H1 (cell line): ENCODE measurements around the gene ANXA6. TPM values are rescaled to one million over a fixed set of nuclear protein-coding genes. Genes with fewer than 3 reads are reported as not detected.

Source experiments
- CTCF ChIA-PET: fragments of 300-600 bp; sonication (Branson Sonifier 250); formaldehyde crosslinking; loops from one replicate; lab custom pipeline; 2021; ENCODE audit not compliant: partially characterized antibody; lab: Charles Lee
- POLR2A ChIA-PET: fragments of 300-600 bp; sonication (Branson Sonifier 250); formaldehyde crosslinking; loops from one replicate; lab custom pipeline; 2021; ENCODE audit warnings: inconsistent platforms; ENCODE audit not compliant: partially characterized antibody; lab: Charles Lee
- DNase-seq, 2 experiments: peaks; one replicate each; pipeline versions ENCODE4 v3.0.0 to v3.0.0-alpha.2; 2010 to 2022; ENCODE audit warnings: low spot score in 2 of 2, low read depth in 1 of 2, mixed read lengths in 1 of 2
- FAIRE-seq: peaks from 2 replicates; lab custom pipeline; 2011; peaks lifted over from hg19 to GRCh38; lab: Jason Lieb, UNC
- H2AFZ ChIP-seq: 2 replicates; pipeline ENCODE4 v1.8.1; 2012; ENCODE audit warnings: low read length, inconsistent platforms
- H2AK5ac ChIP-seq: 2 replicates; pipeline ENCODE4 v1.6.1; 2013; ENCODE audit warnings: low read depth, low read length
- H2BK120ac ChIP-seq: replicated peaks from 2 replicates; pipeline ENCODE3; 2013; ENCODE audit warnings: low read depth, low read length, inconsistent platforms
- H2BK12ac ChIP-seq: 2 replicates; pipeline ENCODE4 v1.6.1; 2013; ENCODE audit warnings: low read depth, low read length
- H2BK15ac ChIP-seq: 2 replicates; pipeline ENCODE4 v1.6.1; 2013; ENCODE audit warnings: low read length
- H2BK20ac ChIP-seq: 2 replicates; pipeline ENCODE4 v1.6.1; 2013; ENCODE audit warnings: low read length
- H2BK5ac ChIP-seq: 2 replicates; pipeline ENCODE4 v1.6.1; 2013; ENCODE audit warnings: low read depth, low read length
- H3K14ac ChIP-seq: 2 replicates; pipeline ENCODE4 v1.6.1; 2013; ENCODE audit warnings: inconsistent platforms; ENCODE audit not compliant: insufficient read length
- H3K18ac ChIP-seq: 2 replicates; pipeline ENCODE4 v1.6.1; 2013; ENCODE audit warnings: low read length; ENCODE audit errors: extremely low read depth
- H3K23ac ChIP-seq: 2 replicates; pipeline ENCODE4 v1.6.1; 2013; ENCODE audit warnings: inconsistent platforms; ENCODE audit not compliant: insufficient read length
- H3K23me2 ChIP-seq: 2 replicates; pipeline ENCODE4 v1.6.1; 2013; ENCODE audit warnings: low read depth, low read length
- H3K27ac ChIP-seq: 2 replicates; pipeline ENCODE4 v1.6.1; 2011; ENCODE audit warnings: low read depth, low read length, inconsistent platforms
- H3K27me3 ChIP-seq, 4 experiments: replicated peaks in 1 of 4; 1 replicate in 1 of 4; 2 replicates in 3 of 4; pipeline versions ENCODE4 v1.6.1 to v1.8.1; 2011 to 2013; ENCODE audit warnings: low read length in 3 of 4, mild to moderate bottlenecking in 3 of 4, inconsistent platforms in 2 of 4, mixed read lengths in 2 of 4, moderate library complexity in 1 of 4; ENCODE audit not compliant: control insufficient read depth in 3 of 4, insufficient read depth in 3 of 4; ENCODE audit errors: extremely low read depth in 1 of 4
- H3K36me3 ChIP-seq, 4 experiments: 2 replicates each; pipeline versions ENCODE4 v1.6.1 to v1.8.1; 2011 to 2013; ENCODE audit warnings: mild to moderate bottlenecking in 4 of 4, low read length in 3 of 4, moderate library complexity in 2 of 4, control low read depth in 1 of 4, inconsistent platforms in 1 of 4; ENCODE audit not compliant: insufficient read depth in 4 of 4, control insufficient read depth in 2 of 4
- H3K4ac ChIP-seq: replicated peaks from 2 replicates; pipeline ENCODE3; 2013; ENCODE audit warnings: low read length, low read depth, mixed read lengths, inconsistent platforms; ENCODE audit not compliant: insufficient read length
- H3K4me1 ChIP-seq, 4 experiments: replicated peaks in 1 of 4; 1 replicate in 1 of 4; 2 replicates in 3 of 4; pipeline versions ENCODE4 v1.6.1 to v1.8.1; 2011 to 2013; ENCODE audit warnings: low read length in 3 of 4, inconsistent platforms in 2 of 4, mixed read lengths in 1 of 4; ENCODE audit not compliant: insufficient read depth in 4 of 4, control insufficient read depth in 3 of 4
- H3K4me2 ChIP-seq, 2 experiments: 2 replicates each; pipeline versions ENCODE4 v1.6.1 to v1.8.1; 2011 to 2013; ENCODE audit warnings: low read depth in 2 of 2, low read length in 2 of 2, control low read depth in 1 of 2, inconsistent platforms in 1 of 2, mild to moderate bottlenecking in 1 of 2; ENCODE audit not compliant: insufficient read depth in 1 of 2
- H3K4me3 ChIP-seq, 4 experiments: fragments of 200-600, 300-600 bp in 1 of 4; sonication (generic), shearing (Covaris generic), sonication (Bioruptor Twin) in 1 of 4; 2 replicates each; pipeline versions ENCODE4 v1.5.1 to v1.8.1; 2011 to 2016; ENCODE audit warnings: low read length in 4 of 4, low read depth in 3 of 4, control low read depth in 2 of 4, inconsistent platforms in 2 of 4, mild to moderate bottlenecking in 2 of 4, mixed read lengths in 1 of 4, moderate library complexity in 1 of 4; ENCODE audit not compliant: insufficient read depth in 2 of 4; ENCODE audit errors: extremely low read depth in 1 of 4
- H3K56ac ChIP-seq: replicated peaks from 2 replicates; pipeline ENCODE3; 2013; ENCODE audit warnings: low read depth, mild to moderate bottlenecking, mixed read lengths, low read length, inconsistent platforms; ENCODE audit not compliant: insufficient read length
- H3K79me1 ChIP-seq: 2 replicates; pipeline ENCODE4 v1.6.1; 2013; ENCODE audit warnings: low read depth, low read length, control low read depth
- H3K79me2 ChIP-seq, 2 experiments: 2 replicates each; pipeline versions ENCODE4 v1.6.1 to v1.8.1; 2012 to 2013; ENCODE audit warnings: low read length in 2 of 2, mild to moderate bottlenecking in 2 of 2, inconsistent platforms in 1 of 2; ENCODE audit not compliant: insufficient read depth in 2 of 2, control insufficient read depth in 1 of 2
- H3K9ac ChIP-seq, 4 experiments: replicated peaks in 1 of 4; 1 replicate in 1 of 4; 2 replicates in 3 of 4; pipeline versions ENCODE4 v1.6.1 to v1.8.1; 2011 to 2013; ENCODE audit warnings: low read depth in 3 of 4, low read length in 3 of 4, control low read depth in 2 of 4, mild to moderate bottlenecking in 2 of 4, moderate library complexity in 2 of 4, inconsistent platforms in 1 of 4; ENCODE audit errors: extremely low read depth in 1 of 4
- H3K9me3 ChIP-seq, 2 experiments: 2 replicates each; pipeline versions ENCODE4 v1.6.1 to v1.8.1; 2012 to 2013; ENCODE audit warnings: mild to moderate bottlenecking in 2 of 2, moderate library complexity in 2 of 2, control low read depth in 1 of 2, inconsistent platforms in 1 of 2, low read depth in 1 of 2, low read length in 1 of 2, mixed read lengths in 1 of 2; ENCODE audit not compliant: insufficient read depth in 2 of 2
- H4K20me1 ChIP-seq, 2 experiments: replicated peaks in 1 of 2; 2 replicates each; pipeline versions ENCODE3 to v1.8.1; 2011 to 2013; ENCODE audit warnings: inconsistent platforms in 2 of 2, low read length in 2 of 2, mild to moderate bottlenecking in 1 of 2; ENCODE audit not compliant: insufficient read depth in 2 of 2, control insufficient read depth in 1 of 2
- H4K5ac ChIP-seq: 2 replicates; pipeline ENCODE4 v1.6.1; 2013; ENCODE audit warnings: low read length, low read depth, mixed read lengths, inconsistent platforms; ENCODE audit not compliant: insufficient read length
- H4K8ac ChIP-seq: 2 replicates; pipeline ENCODE4 v1.8.0; 2013; ENCODE audit warnings: mild to moderate bottlenecking, moderate library complexity, low read length, inconsistent platforms; ENCODE audit not compliant: insufficient read depth; ENCODE audit errors: extremely low read depth
- H4K91ac ChIP-seq: replicated peaks from 2 replicates; pipeline ENCODE3; 2013; ENCODE audit warnings: low read length, mixed read lengths, inconsistent platforms; ENCODE audit not compliant: insufficient read length
- MAFK ChIP-seq: IDR thresholded peaks from 2 replicates; pipeline ENCODE4 v1.6.1; 2012; ENCODE audit warnings: low read depth, mild to moderate bottlenecking, improper control_type of control experiment, low read length
- PHF8 ChIP-seq: fragments of 200-600 bp; sonication (generic); conservative IDR thresholded peaks from 2 replicates; pipeline ENCODE4 v1.7.1; 2012; ENCODE audit warnings: low read depth, mild to moderate bottlenecking, inconsistent platforms, low read length, moderate library complexity
- WGBS, 2 experiments: shearing (Covaris generic) in 1 of 2; methylation state at CpG; one replicate each; pipeline versions ENCODE4 v1.1.6 to v1.1.7; 2013 to 2015; ENCODE audit warnings: low lambda C conversion rate in 2 of 2, mixed read lengths in 2 of 2, inconsistent platforms in 1 of 2, low coverage in 1 of 2, missing lambda C conversion rate in 1 of 2; ENCODE audit not compliant: insufficient replicate concordance in 2 of 2, insufficient coverage in 1 of 2, insufficient read length in 1 of 2; ENCODE audit errors: extremely low coverage in 1 of 2, missing lambda C conversion rate in 1 of 2; 5-methylcytosine and 5-hydroxymethylcytosine counted together
- polyA plus RNA-seq, 7 experiments: library from polyadenylated mRNA; depleted of rRNA in 3 of 7; stranded (reverse) in 5 of 7; unstranded in 2 of 7; fragments of >200 nt in 5 of 7; fragments of 200-250 nt in 2 of 7; gene quantifications; 1 replicate in 5 of 7; 2 replicates in 1 of 7; 4 replicates in 1 of 7; pipeline versions ENCODE4 v1.2.1 to v1.2.3, GENCODE V29; 2011 to 2013; ENCODE audit warnings: missing spikeins in 2 of 7, mixed read lengths in 2 of 7
- total RNA-seq: library from RNA; stranded (reverse); fragmentation: NEBNext Ultra II Directional; extraction: Animal tissue kit (Norgen Biotek cat#: 25700); gene quantifications from 2 replicates; pipeline ENCODE4 v1.2.1, GENCODE V29; 2021

Gene ANXA6
- total and polyA plus RNA-seq, 2 of the 8 experiments (the other 6 are each of a cell fraction or from before 2014, with no cell fraction given): 61.3 to 78.6 TPM

GRCh38 chr5:151156507-151157420, 815 bp downstream of the ANXA6 start:
- Histone ChIP-seq H4K20me1 (peaks cover 0 to 4% of the 10 kb centered on the region in 2 experiments), H3K23me2 (peaks cover 11% of the 10 kb centered on the region), H3K56ac (no peak overlapping the region), H2BK5ac (no peak overlapping the region), H3K4me3 (peak overlapping the region; percentile 44 to 81 (median 72)), H3K4me2 (peak overlapping the region; percentile 76 to 80), H3K4ac (no peak overlapping the region), H3K27ac (no peak overlapping the region), H2BK120ac (no peak overlapping the region), H3K79me2 (peaks cover 0 to 10% of the 10 kb centered on the region in 2 experiments; a peak in 2 of 4 replicates), H3K27me3 (peaks cover 0 to 2% (median 1%) of the 10 kb centered on the region in 4 experiments; a peak in 2 of 7 replicates), H2BK15ac (no peak overlapping the region), H3K9ac (peak overlapping the region in 3 of 4 experiments; percentile 38 to 58 (median 42); a peak in 6 of 7 replicates), H3K4me1 (peaks cover 0 to 16% (median 11%) of the 10 kb centered on the region in 4 experiments; a peak in 5 of 7 replicates), H3K36me3 (no peaks in the 10 kb centered on the region), H4K91ac (peak overlapping the region; percentile 40), H3K23ac (no peak overlapping the region), H3K79me1 (no peaks in the 10 kb centered on the region; the same call in 1 of the 2 replicates), H4K5ac (no peak overlapping the region), H3K18ac (peak overlapping the region; percentile 97), H3K9me3 (no peaks in the 10 kb centered on the region), H4K8ac (peak overlapping the region; percentile 85), H2AFZ (no peak overlapping the region), H2BK20ac (0 out of 2 replicates have a peak overlapping the region, but pooled peaks have one; percentile 32), H2BK12ac (0 out of 2 replicates have a peak overlapping the region, but pooled peaks have one; percentile 39), H3K14ac (no peak overlapping the region), H2AK5ac (no peak overlapping the region)
- FAIRE-seq (no peak), DNase-seq (peak in 1 of 2 experiments; percentile 54)
- TF ChIP-seq PHF8 (0 out of 2 replicates have a peak, but pooled peaks have one; percentile 15), MAFK (no peak)
- WGBS, 2 experiments: 40% methylated on average over 16 of the region's 20 CpGs; no CpG with 5 or more reads in 1 of the 2 experiments
- ChIA-PET POLR2A (interaction anchor here (0.7 to 1.8 kb wide), 12 partner anchors 8 to 96 kb away, joined by 3 to 11 read pairs (median 3); partner anchors contain the start of gene GM2A), CTCF (interaction anchor here (0.7 to 20.0 kb wide), 8 partner anchors 9 to 107 kb away, joined by 3 to 810 read pairs (median 4); no protein-coding TSS in a partner anchor)
